NCI-H2081 treated with DMSO at 0.1 percent for 48 hours (cell line): ENCODE data around the gene CSF3R.

Source experiments
- DNase-seq: peaks from one replicate; lab custom pipeline; 2025; lab: John Stamatoyannopoulos, UW

CSF3R gene

GRCh38 chr1:36419569-36419968 is 63.1 kb downstream of the CSF3R start:
- DNase-seq, result no peak

GRCh38 chr1:36419140-36419539 is 63.6 kb downstream of the CSF3R start:
- DNase-seq, result no peak

- no peak for DNase-seq
These were observed 64.8 kb downstream of the CSF3R start for GRCh38 chr1:36417931-36418330.
